Right atrium auricular region (tissue), 2 donors: ENCODE data around the gene CATSPERE. TPM values are rescaled to one million over a fixed set of nuclear protein-coding genes. Genes with fewer than 3 reads are reported as not detected.

Source experiments
- DNase-seq: peaks from one replicate; pipeline ENCODE4 v3.0.0-alpha.2; 2019; ENCODE audit warnings: low spot score
- H3K27ac ChIP-seq, 2 donors: fragments of 200-600 bp; sonication (generic); 1 replicate in 1 of 2; 2 replicates in 1 of 2; pipeline ENCODE4 v1.5.1; 2016 to 2019
- H3K27me3 ChIP-seq, 2 donors: fragments of 200-600 bp; sonication (generic); one replicate each; pipeline versions ENCODE4 v1.5.1 to v1.6.0; 2017 to 2019
- H3K36me3 ChIP-seq: fragments of 200-600 bp; sonication (generic); one replicate; pipeline ENCODE4 v1.5.1; 2016
- H3K4me1 ChIP-seq, 2 donors: fragments of 200-600 bp; sonication (generic); one replicate each; pipeline versions ENCODE4 v1.5.1 to v1.6.0; 2017 to 2019
- H3K4me3 ChIP-seq, 2 donors: fragments of 200-600 bp; sonication (generic); 1 replicate in 1 of 2; 2 replicates in 1 of 2; pipeline ENCODE4 v1.5.1; 2017 to 2019; ENCODE audit warnings: mild to moderate bottlenecking in 1 of 2, moderate library complexity in 1 of 2
- H3K9me3 ChIP-seq, 2 donors: fragments of 200-600 bp; sonication (generic); one replicate each; pipeline ENCODE4 v1.5.1; 2019
- CTCF ChIP-seq, 2 donors: fragments of 200-600 bp; sonication (generic); IDR thresholded peaks; one replicate each; pipeline ENCODE4 v1.5.1; 2019; ENCODE audit warnings: antibody characterized with exemption in 2 of 2
- total RNA-seq, 2 donors: library from RNA; depleted of rRNA; stranded (reverse); fragments of >200 nt; gene quantifications; one replicate each; pipeline ENCODE4 v1.1.0, GENCODE V29; 2016

Gene CATSPERE
- total RNA-seq, 2 donors from 2014 or later, result 0.20 to 0.63 TPM

GRCh38 chr1:244435562-244436205, 25.4 kb upstream of the CATSPERE start:
- DNase-seq, result no peak
- TF ChIP-seq CTCF (IDR thresholded peaks at IDR 0.05), result no peak
- Histone ChIP-seq H3K9me3 (no peaks in the 10 kb centered on the region), H3K4me3 (no peak overlapping the region), H3K27me3 (no peaks in the 10 kb centered on the region), H3K27ac (no peak overlapping the region), H3K4me1 (no peaks in the 10 kb centered on the region), H3K36me3 (peaks cover 11% of the 10 kb centered on the region)

GRCh38 chr1:244436336-244437085, 24.6 kb upstream of the CATSPERE start:
- Histone ChIP-seq H3K9me3 (no peaks in the 10 kb centered on the region), H3K27ac (no peak overlapping the region), H3K4me1 (no peaks in the 10 kb centered on the region), H3K4me3 (no peak overlapping the region), H3K27me3 (no peaks in the 10 kb centered on the region), H3K36me3 (peaks cover 9% of the 10 kb centered on the region)
- no peak for TF ChIP-seq CTCF (IDR thresholded peaks at IDR 0.05)
- no peak for DNase-seq

GRCh38 chr1:244437086-244437468, 24.0 kb upstream of the CATSPERE start:
- no peak for TF ChIP-seq CTCF (IDR thresholded peaks at IDR 0.05)
- Histone ChIP-seq H3K9me3 (no peaks in the 10 kb centered on the region), H3K4me3 (no peak overlapping the region), H3K36me3 (peaks cover 5% of the 10 kb centered on the region), H3K27me3 (no peaks in the 10 kb centered on the region), H3K4me1 (no peaks in the 10 kb centered on the region), H3K27ac (no peak overlapping the region)
- no peak for DNase-seq

- no peak overlapping the region for H3K27ac ChIP-seq
- no peak for DNase-seq
- no peak for TF ChIP-seq CTCF (IDR thresholded peaks at IDR 0.05)
- no peaks in the 10 kb centered on the region for H3K9me3 ChIP-seq
- no peak overlapping the region for H3K4me3 ChIP-seq
- H3K4me1 ChIP-seq, result no peaks in the 10 kb centered on the region
- peaks cover 3% of the 10 kb centered on the region for H3K36me3 ChIP-seq
- no peaks in the 10 kb centered on the region for H3K27me3 ChIP-seq
Observed at GRCh38 chr1:244439391-244440032, 21.6 kb upstream of the CATSPERE start.

GRCh38 chr1:244442850-244443249, 18.2 kb upstream of the CATSPERE start:
- no peaks in the 10 kb centered on the region for H3K36me3 ChIP-seq
- H3K27ac ChIP-seq, result no peak overlapping the region
- H3K4me1 ChIP-seq, result peaks cover 0 to 16% of the 10 kb centered on the region in 2 donors
- TF ChIP-seq CTCF (IDR thresholded peaks at IDR 0.05), result no peak
- no peak for DNase-seq
- H3K4me3 ChIP-seq, result no peak overlapping the region
- H3K9me3 ChIP-seq, result no peaks in the 10 kb centered on the region
- no peaks in the 10 kb centered on the region for H3K27me3 ChIP-seq
